WTC11 (cell line): ENCODE results near the gene MCCC1. TPM values are rescaled to one million over a fixed set of nuclear protein-coding genes. Genes with fewer than 3 reads are reported as not detected.

ENCODE experiments used
- ATAC-seq: fragments of 200-7000 bp; cut with Tn5 transposase; 2 replicates; pipeline ENCODE4 v1.10.0; 2021; ENCODE audit warnings: mild to moderate bottlenecking, moderate library complexity
- CTCF ChIA-PET: fragments of 300-600 bp; sonication (Branson Sonifier 250); formaldehyde crosslinking; loops from one replicate; lab custom pipeline; 2021; ENCODE audit warnings: antibody characterized with exemption; lab: Charles Lee
- POLR2A ChIA-PET: fragments of 350-600 bp; sonication (Branson Sonifier 250); formaldehyde crosslinking; loops from one replicate; lab custom pipeline; 2021; ENCODE audit warnings: antibody characterized with exemption; lab: Charles Lee
- DNase-seq: peaks from one replicate; pipeline ENCODE4 v3.0.0; 2021; ENCODE audit warnings: low spot score
- H3K27ac Mint-ChIP-seq: 2 replicates; pipeline ENCODE4 v1.8.0; 2021; ENCODE audit warnings: mixed read lengths
- H3K27me3 Mint-ChIP-seq: 2 replicates; pipeline ENCODE4 v1.8.0; 2021; ENCODE audit warnings: low read depth, mild to moderate bottlenecking, moderate library complexity, mixed read lengths
- H3K36me3 Mint-ChIP-seq: 2 replicates; pipeline ENCODE4 v1.8.0; 2021; ENCODE audit warnings: mixed read lengths
- H3K4me1 Mint-ChIP-seq: 2 replicates; pipeline ENCODE4 v1.8.0; 2022; ENCODE audit warnings: mixed read lengths
- H3K4me3 Mint-ChIP-seq: 2 replicates; pipeline ENCODE4 v1.8.0; 2021; ENCODE audit warnings: mild to moderate bottlenecking, moderate library complexity, mixed read lengths
- H3K9me3 Mint-ChIP-seq: 2 replicates; pipeline ENCODE4 v1.8.0; 2021; ENCODE audit warnings: mixed read lengths
- ATF1 ChIP-seq: sonication (generic); formaldehyde crosslinking; IDR thresholded peaks from 2 replicates; pipeline ENCODE4 v1.8.1; 2023; ENCODE audit warnings: mild to moderate bottlenecking, moderate library complexity, missing genetic modification reagents
- CBFB ChIP-seq: sonication (generic); formaldehyde crosslinking; IDR thresholded peaks from 2 replicates; pipeline ENCODE4 v1.8.1; 2022; ENCODE audit warnings: mild to moderate bottlenecking, low read depth, missing genetic modification reagents
- CREM ChIP-seq: sonication (generic); formaldehyde crosslinking; IDR thresholded peaks from 2 replicates; pipeline ENCODE4 v1.8.1; 2022; ENCODE audit warnings: mild to moderate bottlenecking, missing genetic modification reagents, moderate library complexity
- FOXP1 ChIP-seq: sonication (generic); formaldehyde crosslinking; IDR thresholded peaks from 2 replicates; pipeline ENCODE4 v1.8.0; 2022; ENCODE audit warnings: missing genetic modification reagents, mild to moderate bottlenecking, moderate library complexity, borderline replicate concordance
- JAZF1 ChIP-seq: fragments of 250-450 bp; sonication (Bioruptor Pico); IDR thresholded peaks from 2 replicates; pipeline ENCODE4 v1.9.0; 2021; ENCODE audit warnings: moderate library complexity, mild to moderate bottlenecking, inconsistent platforms
- JUN ChIP-seq: sonication (generic); formaldehyde crosslinking; IDR thresholded peaks from 2 replicates; pipeline ENCODE4 v1.8.0; 2023; ENCODE audit warnings: mild to moderate bottlenecking, missing genetic modification reagents
- KAT7 ChIP-seq: sonication (generic); formaldehyde crosslinking; IDR thresholded peaks from 2 replicates; pipeline ENCODE4 v1.8.1; 2023; ENCODE audit warnings: missing genetic modification reagents, mild to moderate bottlenecking, borderline replicate concordance
- NR1H2 ChIP-seq: sonication (generic); formaldehyde crosslinking; IDR thresholded peaks from 2 replicates; pipeline ENCODE4 v1.9.0; 2021; ENCODE audit warnings: mild to moderate bottlenecking, moderate library complexity, missing genetic modification reagents
- NR3C1 ChIP-seq: sonication (generic); formaldehyde crosslinking; conservative IDR thresholded peaks from 2 replicates; pipeline ENCODE4 v1.8.1; 2023; ENCODE audit warnings: low read depth, mild to moderate bottlenecking, missing genetic modification reagents
- PRRX2 ChIP-seq: fragments of 250-450 bp; sonication (Bioruptor Pico); IDR thresholded peaks from 2 replicates; pipeline ENCODE4 v1.8.0; 2021; ENCODE audit warnings: mild to moderate bottlenecking
- TEAD1 ChIP-seq: sonication (generic); formaldehyde crosslinking; IDR thresholded peaks from 2 replicates; pipeline ENCODE4 v1.8.0; 2022; ENCODE audit warnings: mild to moderate bottlenecking, missing genetic modification reagents
- ZBTB21 ChIP-seq: sonication (generic); formaldehyde crosslinking; IDR thresholded peaks from 2 replicates; pipeline ENCODE4 v1.8.1; 2023; ENCODE audit warnings: mild to moderate bottlenecking, missing genetic modification reagents, borderline replicate concordance
- ZNF232 ChIP-seq: sonication (generic); formaldehyde crosslinking; IDR thresholded peaks from 2 replicates; pipeline ENCODE4 v1.8.0; 2022; ENCODE audit warnings: mild to moderate bottlenecking, missing genetic modification reagents
- ZNF423 ChIP-seq: fragments of 250-450 bp; sonication (Bioruptor Pico); IDR thresholded peaks from 2 replicates; pipeline ENCODE4 v2.1.2; 2022; ENCODE audit warnings: mild to moderate bottlenecking, moderate library complexity
- ZNF671 ChIP-seq: fragments of 250-450 bp; sonication (Bioruptor Pico); IDR thresholded peaks from 2 replicates; pipeline ENCODE4 v1.8.0; 2021; ENCODE audit warnings: mild to moderate bottlenecking
- total RNA-seq: library from RNA; stranded (reverse); gene quantifications from 3 replicates; pipeline ENCODE4 v1.2.3, GENCODE V29; 2021
- TF ChIP-seq, protein P1 (sequence below): fragments of 250-450 bp; sonication (Bioruptor Pico); IDR thresholded peaks from 2 replicates; pipeline ENCODE4 v1.9.0; 2021; ENCODE audit warnings: mild to moderate bottlenecking
- TF ChIP-seq, protein P2 (sequence below): fragments of 250-450 bp; sonication (Bioruptor Pico); IDR thresholded peaks from 2 replicates; pipeline ENCODE4 v1.9.0; 2021; ENCODE audit warnings: mild to moderate bottlenecking
- TF ChIP-seq, protein P3 (sequence below): sonication (generic); formaldehyde crosslinking; IDR thresholded peaks from 2 replicates; pipeline ENCODE4 v1.8.1; 2022; ENCODE audit warnings: mild to moderate bottlenecking, missing genetic modification reagents, moderate library complexity, borderline replicate concordance
- TF ChIP-seq, protein P4 (sequence below): sonication (generic); formaldehyde crosslinking; IDR thresholded peaks from 2 replicates; pipeline ENCODE4 v1.8.1; 2023; ENCODE audit warnings: mild to moderate bottlenecking, missing genetic modification reagents, moderate library complexity
- TF ChIP-seq, protein P5 (sequence below): sonication (generic); formaldehyde crosslinking; IDR thresholded peaks from 2 replicates; pipeline ENCODE4 v1.8.0; 2023; ENCODE audit warnings: missing genetic modification reagents
- TF ChIP-seq, protein P6 (sequence below): sonication (generic); formaldehyde crosslinking; IDR thresholded peaks from 2 replicates; pipeline ENCODE4 v1.8.1; 2023; ENCODE audit warnings: mild to moderate bottlenecking, missing genetic modification reagents
- TF ChIP-seq, protein P7 (sequence below): sonication (generic); formaldehyde crosslinking; IDR thresholded peaks from 2 replicates; pipeline ENCODE4 v1.8.1; 2023; ENCODE audit warnings: mild to moderate bottlenecking, missing genetic modification reagents

Gene MCCC1
- total RNA-seq, 1 experiment from 2014 or later, result 19.5 TPM

DNA sequence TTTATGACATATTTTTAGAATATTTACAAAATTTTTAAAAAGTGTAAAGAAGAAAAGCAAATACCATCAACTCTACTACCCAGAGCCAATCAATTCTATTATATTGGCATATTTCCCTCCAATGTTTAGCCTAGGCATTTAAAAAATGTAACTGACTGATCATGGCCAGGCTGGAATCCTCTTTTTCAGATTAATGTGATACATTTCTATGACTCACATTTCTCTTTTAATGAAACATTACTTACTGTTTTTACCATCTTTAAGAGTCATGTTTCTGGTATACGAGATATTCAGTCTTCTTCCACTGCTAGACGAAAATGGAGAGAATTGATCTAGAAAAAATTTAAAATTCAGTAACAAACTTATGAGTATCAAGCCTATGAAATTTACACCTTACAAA, 65.5 kb downstream of the MCCC1 start:
- CTCF ChIA-PET, result no interaction called here
- Mint-ChIP-seq H3K36me3 (peaks cover 43% of the 10 kb centered on the region), H3K4me3 (no peak overlapping the region), H3K27ac (no peak overlapping the region), H3K27me3 (no peaks in the 10 kb centered on the region), H3K4me1 (no peaks in the 10 kb centered on the region), H3K9me3 (peaks cover 3% of the 10 kb centered on the region; the same call in 1 of the 2 replicates)
- POLR2A ChIA-PET, result no interaction called here
- TF ChIP-seq, protein P1, sequence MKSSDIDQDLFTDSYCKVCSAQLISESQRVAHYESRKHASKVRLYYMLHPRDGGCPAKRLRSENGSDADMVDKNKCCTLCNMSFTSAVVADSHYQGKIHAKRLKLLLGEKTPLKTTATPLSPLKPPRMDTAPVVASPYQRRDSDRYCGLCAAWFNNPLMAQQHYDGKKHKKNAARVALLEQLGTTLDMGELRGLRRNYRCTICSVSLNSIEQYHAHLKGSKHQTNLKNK (CRISPR knock-in tag), result no peak
- TF ChIP-seq, protein P2, sequence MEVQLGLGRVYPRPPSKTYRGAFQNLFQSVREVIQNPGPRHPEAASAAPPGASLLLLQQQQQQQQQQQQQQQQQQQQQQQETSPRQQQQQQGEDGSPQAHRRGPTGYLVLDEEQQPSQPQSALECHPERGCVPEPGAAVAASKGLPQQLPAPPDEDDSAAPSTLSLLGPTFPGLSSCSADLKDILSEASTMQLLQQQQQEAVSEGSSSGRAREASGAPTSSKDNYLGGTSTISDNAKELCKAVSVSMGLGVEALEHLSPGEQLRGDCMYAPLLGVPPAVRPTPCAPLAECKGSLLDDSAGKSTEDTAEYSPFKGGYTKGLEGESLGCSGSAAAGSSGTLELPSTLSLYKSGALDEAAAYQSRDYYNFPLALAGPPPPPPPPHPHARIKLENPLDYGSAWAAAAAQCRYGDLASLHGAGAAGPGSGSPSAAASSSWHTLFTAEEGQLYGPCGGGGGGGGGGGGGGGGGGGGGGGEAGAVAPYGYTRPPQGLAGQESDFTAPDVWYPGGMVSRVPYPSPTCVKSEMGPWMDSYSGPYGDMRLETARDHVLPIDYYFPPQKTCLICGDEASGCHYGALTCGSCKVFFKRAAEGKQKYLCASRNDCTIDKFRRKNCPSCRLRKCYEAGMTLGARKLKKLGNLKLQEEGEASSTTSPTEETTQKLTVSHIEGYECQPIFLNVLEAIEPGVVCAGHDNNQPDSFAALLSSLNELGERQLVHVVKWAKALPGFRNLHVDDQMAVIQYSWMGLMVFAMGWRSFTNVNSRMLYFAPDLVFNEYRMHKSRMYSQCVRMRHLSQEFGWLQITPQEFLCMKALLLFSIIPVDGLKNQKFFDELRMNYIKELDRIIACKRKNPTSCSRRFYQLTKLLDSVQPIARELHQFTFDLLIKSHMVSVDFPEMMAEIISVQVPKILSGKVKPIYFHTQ (CRISPR knock-in tag), result no peak
- TF ChIP-seq, protein P3, sequence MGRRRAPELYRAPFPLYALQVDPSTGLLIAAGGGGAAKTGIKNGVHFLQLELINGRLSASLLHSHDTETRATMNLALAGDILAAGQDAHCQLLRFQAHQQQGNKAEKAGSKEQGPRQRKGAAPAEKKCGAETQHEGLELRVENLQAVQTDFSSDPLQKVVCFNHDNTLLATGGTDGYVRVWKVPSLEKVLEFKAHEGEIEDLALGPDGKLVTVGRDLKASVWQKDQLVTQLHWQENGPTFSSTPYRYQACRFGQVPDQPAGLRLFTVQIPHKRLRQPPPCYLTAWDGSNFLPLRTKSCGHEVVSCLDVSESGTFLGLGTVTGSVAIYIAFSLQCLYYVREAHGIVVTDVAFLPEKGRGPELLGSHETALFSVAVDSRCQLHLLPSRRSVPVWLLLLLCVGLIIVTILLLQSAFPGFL (CRISPR knock-in tag), result no peak
- no peak for TF ChIP-seq ZNF232 (CRISPR knock-in tag)
- TF ChIP-seq CBFB (CRISPR knock-in tag), result no peak
- TF ChIP-seq, protein P4, sequence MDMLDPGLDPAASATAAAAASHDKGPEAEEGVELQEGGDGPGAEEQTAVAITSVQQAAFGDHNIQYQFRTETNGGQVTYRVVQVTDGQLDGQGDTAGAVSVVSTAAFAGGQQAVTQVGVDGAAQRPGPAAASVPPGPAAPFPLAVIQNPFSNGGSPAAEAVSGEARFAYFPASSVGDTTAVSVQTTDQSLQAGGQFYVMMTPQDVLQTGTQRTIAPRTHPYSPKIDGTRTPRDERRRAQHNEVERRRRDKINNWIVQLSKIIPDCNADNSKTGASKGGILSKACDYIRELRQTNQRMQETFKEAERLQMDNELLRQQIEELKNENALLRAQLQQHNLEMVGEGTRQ (CRISPR knock-in tag), result no peak
- TF ChIP-seq FOXP1 (CRISPR knock-in tag), result no peak
- no peak for TF ChIP-seq ATF1 (CRISPR knock-in tag)
- no peak for TF ChIP-seq CREM (CRISPR knock-in tag)
- DNase-seq (no peak), ATAC-seq (no peak)

DNA sequence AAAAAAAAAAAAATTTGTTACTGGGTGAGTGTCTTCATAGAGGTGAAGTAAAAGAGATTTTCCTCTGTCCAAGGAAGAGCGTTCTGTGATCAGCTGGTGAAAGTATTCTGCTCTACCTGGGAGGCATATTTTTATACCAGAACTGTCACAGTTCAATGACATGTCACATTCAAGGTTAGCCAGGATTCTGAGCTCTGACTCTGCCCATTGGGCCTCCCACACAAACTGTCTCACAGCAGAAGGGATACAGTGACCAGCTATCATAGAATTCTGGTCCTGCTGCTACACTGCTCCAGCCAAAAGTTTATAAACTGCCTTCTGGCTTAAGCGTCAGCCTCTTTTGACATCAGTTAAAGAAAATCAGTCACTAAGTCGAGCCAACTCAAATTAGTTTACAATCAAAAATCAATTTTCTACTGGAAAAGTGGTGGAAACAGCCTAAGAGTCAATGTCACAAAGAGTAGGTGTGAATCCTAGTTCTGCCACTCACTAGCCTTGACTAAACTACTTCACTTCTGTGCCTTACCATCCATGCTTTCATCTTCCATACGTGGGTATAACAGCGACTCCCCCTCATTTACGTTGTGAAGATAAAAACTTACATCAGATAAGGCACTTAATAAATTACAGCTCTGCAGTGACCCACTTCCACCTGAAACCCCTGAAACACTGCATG, 66.3 kb downstream of the MCCC1 start:
- Mint-ChIP-seq H3K27ac (no peak overlapping the region), H3K4me1 (no peaks in the 10 kb centered on the region), H3K9me3 (peaks cover 10% of the 10 kb centered on the region), H3K4me3 (no peak overlapping the region), H3K36me3 (peaks cover 47% of the 10 kb centered on the region), H3K27me3 (no peaks in the 10 kb centered on the region)
- ATAC-seq, result no peak
- DNase-seq, result no peak
- CTCF ChIA-PET, result interaction anchor here (0.6 kb wide), 1 partner anchor 53 kb away, joined by 3 read pairs; no protein-coding TSS in a partner anchor
- POLR2A ChIA-PET, result interaction anchor here (0.6 kb wide), 1 partner anchor 79 kb away, joined by 4 read pairs; no protein-coding TSS in a partner anchor
- no peak for TF ChIP-seq PRRX2 (CRISPR knock-in tag)
- TF ChIP-seq ZNF423 (CRISPR knock-in tag), result no peak
- TF ChIP-seq JUN, result no peak
- no peak for TF ChIP-seq JAZF1 (CRISPR knock-in tag)
- TF ChIP-seq, protein P5, sequence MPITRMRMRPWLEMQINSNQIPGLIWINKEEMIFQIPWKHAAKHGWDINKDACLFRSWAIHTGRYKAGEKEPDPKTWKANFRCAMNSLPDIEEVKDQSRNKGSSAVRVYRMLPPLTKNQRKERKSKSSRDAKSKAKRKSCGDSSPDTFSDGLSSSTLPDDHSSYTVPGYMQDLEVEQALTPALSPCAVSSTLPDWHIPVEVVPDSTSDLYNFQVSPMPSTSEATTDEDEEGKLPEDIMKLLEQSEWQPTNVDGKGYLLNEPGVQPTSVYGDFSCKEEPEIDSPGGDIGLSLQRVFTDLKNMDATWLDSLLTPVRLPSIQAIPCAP, result no peak
- no peak for TF ChIP-seq ZBTB21
- TF ChIP-seq KAT7 (CRISPR knock-in tag), result no peak
- no peak for TF ChIP-seq ZNF671 (CRISPR knock-in tag)
- TF ChIP-seq, protein P6, sequence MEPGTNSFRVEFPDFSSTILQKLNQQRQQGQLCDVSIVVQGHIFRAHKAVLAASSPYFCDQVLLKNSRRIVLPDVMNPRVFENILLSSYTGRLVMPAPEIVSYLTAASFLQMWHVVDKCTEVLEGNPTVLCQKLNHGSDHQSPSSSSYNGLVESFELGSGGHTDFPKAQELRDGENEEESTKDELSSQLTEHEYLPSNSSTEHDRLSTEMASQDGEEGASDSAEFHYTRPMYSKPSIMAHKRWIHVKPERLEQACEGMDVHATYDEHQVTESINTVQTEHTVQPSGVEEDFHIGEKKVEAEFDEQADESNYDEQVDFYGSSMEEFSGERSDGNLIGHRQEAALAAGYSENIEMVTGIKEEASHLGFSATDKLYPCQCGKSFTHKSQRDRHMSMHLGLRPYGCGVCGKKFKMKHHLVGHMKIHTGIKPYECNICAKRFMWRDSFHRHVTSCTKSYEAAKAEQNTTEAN (CRISPR knock-in tag), result no peak
- no peak for TF ChIP-seq CBFB (CRISPR knock-in tag)
- TF ChIP-seq TEAD1, result no peak
- no peak for TF ChIP-seq NR1H2 (CRISPR knock-in tag)
- TF ChIP-seq NR3C1 (CRISPR knock-in tag), result no peak
- TF ChIP-seq, protein P7, sequence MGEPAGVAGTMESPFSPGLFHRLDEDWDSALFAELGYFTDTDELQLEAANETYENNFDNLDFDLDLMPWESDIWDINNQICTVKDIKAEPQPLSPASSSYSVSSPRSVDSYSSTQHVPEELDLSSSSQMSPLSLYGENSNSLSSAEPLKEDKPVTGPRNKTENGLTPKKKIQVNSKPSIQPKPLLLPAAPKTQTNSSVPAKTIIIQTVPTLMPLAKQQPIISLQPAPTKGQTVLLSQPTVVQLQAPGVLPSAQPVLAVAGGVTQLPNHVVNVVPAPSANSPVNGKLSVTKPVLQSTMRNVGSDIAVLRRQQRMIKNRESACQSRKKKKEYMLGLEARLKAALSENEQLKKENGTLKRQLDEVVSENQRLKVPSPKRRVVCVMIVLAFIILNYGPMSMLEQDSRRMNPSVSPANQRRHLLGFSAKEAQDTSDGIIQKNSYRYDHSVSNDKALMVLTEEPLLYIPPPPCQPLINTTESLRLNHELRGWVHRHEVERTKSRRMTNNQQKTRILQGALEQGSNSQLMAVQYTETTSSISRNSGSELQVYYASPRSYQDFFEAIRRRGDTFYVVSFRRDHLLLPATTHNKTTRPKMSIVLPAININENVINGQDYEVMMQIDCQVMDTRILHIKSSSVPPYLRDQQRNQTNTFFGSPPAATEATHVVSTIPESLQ (CRISPR knock-in tag), result no peak
